HepG2 (cell line): ENCODE data around the gene PRSS48. TPM values are rescaled to one million over a fixed set of nuclear protein-coding genes. Genes with fewer than 3 reads are reported as not detected.

ENCODE experiments used
- ATAC-seq: fragments of 200-7000 bp; cut with Tn5 transposase; 3 replicates; pipeline ENCODE4 v1.9.1; 2020; ENCODE audit warnings: mild to moderate bottlenecking, moderate library complexity
- Bru-seq: library from RNA; stranded (reverse); fragments of 400-500 nt; gene quantifications from one replicate; lab custom pipeline; 2021; lab: Mats Ljungman, UMichigan
- BruChase-seq, 2 experiments: library from RNA; stranded (reverse); fragments of 400-500 nt; gene quantifications; one replicate each; lab custom pipeline; 2021; lab: Mats Ljungman, UMichigan
- BruUV-seq: library from RNA; stranded (reverse); fragments of 400-500 nt; replicated peaks from 2 replicates; lab custom pipeline; 2021; lab: Mats Ljungman, UMichigan
- CTCF ChIA-PET: fragments of 300-600 bp; formaldehyde crosslinking; extraction: SDS; loops from one replicate; lab custom pipeline; 2021; ENCODE audit warnings: low total read pairs, inconsistent platforms, low intra/inter-chr PET ratio; lab: Yijun Ruan, JAX
- POLR2A ChIA-PET: fragments of 350-600 bp; sonication (Branson Sonifier 250); formaldehyde crosslinking; loops from one replicate; lab custom pipeline; 2020; ENCODE audit warnings: antibody characterized with exemption, inconsistent platforms; lab: Yijun Ruan, JAX
- DNase-seq: peaks from one replicate; pipeline ENCODE4 v3.0.0-alpha.2; 2015; ENCODE audit warnings: low spot score
- FAIRE-seq: peaks from 3 replicates; lab custom pipeline; 2011; peaks lifted over from hg19 to GRCh38; lab: Jason Lieb, UNC
- H2AFZ ChIP-seq: one replicate; pipeline ENCODE4 v1.6.1; 2011; ENCODE audit warnings: low read length, inconsistent platforms
- H3K27ac ChIP-seq: fragments of 300-600 bp; 3 replicates; pipeline ENCODE4 v1.8.0; 2011; ENCODE audit warnings: mixed run types, mild to moderate bottlenecking, mixed read lengths, low read length, inconsistent platforms; ENCODE audit not compliant: insufficient read depth; ENCODE audit errors: extremely low read length
- H3K27me3 ChIP-seq, 2 experiments: fragments of 200-600 bp in 1 of 2; 2 replicates in 1 of 2; 3 replicates in 1 of 2; pipeline versions ENCODE4 v1.6.0 to v1.8.0; 2011; ENCODE audit warnings: low read length in 2 of 2, mild to moderate bottlenecking in 2 of 2, moderate library complexity in 2 of 2, inconsistent platforms in 1 of 2; ENCODE audit not compliant: insufficient read depth in 2 of 2, control insufficient read depth in 1 of 2
- H3K36me3 ChIP-seq, 2 experiments: fragments of 200-600 bp in 1 of 2; replicated peaks in 1 of 2; 2 replicates in 1 of 2; 3 replicates in 1 of 2; pipeline versions ENCODE4 v1.5.1 to v1.8.0; 2011; ENCODE audit warnings: low read length in 2 of 2, inconsistent platforms in 1 of 2; ENCODE audit not compliant: insufficient read depth in 2 of 2, control insufficient read depth in 1 of 2
- H3K4me1 ChIP-seq: 2 replicates; pipeline ENCODE4 v1.5.1; 2012; ENCODE audit warnings: low read length, inconsistent platforms; ENCODE audit not compliant: insufficient read depth
- H3K4me2 ChIP-seq: 2 replicates; pipeline ENCODE4 v1.6.0; 2011; ENCODE audit warnings: low read depth, low read length, inconsistent platforms
- H3K4me3 ChIP-seq, 3 experiments: fragments of 200-600 bp in 1 of 3; sonication (generic), shearing (Covaris generic) in 1 of 3; replicated peaks in 1 of 3; 2 replicates each; pipeline ENCODE4 v1.5.1; 2011 to 2016; ENCODE audit warnings: low read length in 3 of 3, inconsistent platforms in 2 of 3, low read depth in 2 of 3, mild to moderate bottlenecking in 2 of 3, control low read depth in 1 of 3, mixed read lengths in 1 of 3; ENCODE audit not compliant: insufficient read depth in 1 of 3
- H3K79me2 ChIP-seq: one replicate; pipeline ENCODE4 v1.6.1; 2011; ENCODE audit warnings: low read length, inconsistent platforms; ENCODE audit not compliant: insufficient read depth
- H3K9ac ChIP-seq: 2 replicates; pipeline ENCODE4 v1.6.0; 2011; ENCODE audit warnings: mild to moderate bottlenecking, low read depth, low read length, inconsistent platforms; ENCODE audit not compliant: insufficient read depth
- H3K9me3 ChIP-seq: 2 replicates; pipeline ENCODE4 v1.5.1; 2012; ENCODE audit warnings: mild to moderate bottlenecking, low read length
- H4K20me1 ChIP-seq: 2 replicates; pipeline ENCODE4 v1.6.0; 2011; ENCODE audit warnings: inconsistent platforms, mild to moderate bottlenecking, low read length, moderate library complexity; ENCODE audit not compliant: insufficient read depth
- ARNT2 ChIP-seq: sonication (generic); formaldehyde crosslinking; IDR thresholded peaks from 2 replicates; pipeline ENCODE4 v1.8.0; 2022; ENCODE audit warnings: mild to moderate bottlenecking, low read depth, missing genetic modification reagents, moderate library complexity
- CERS6 ChIP-seq: sonication (generic); formaldehyde crosslinking; IDR thresholded peaks from 2 replicates; pipeline ENCODE4 v1.5.0; 2020; ENCODE audit warnings: missing genetic modification reagents
- LBX2 ChIP-seq: sonication (generic); formaldehyde crosslinking; IDR thresholded peaks from 2 replicates; pipeline ENCODE4 v1.5.0; 2020; ENCODE audit warnings: missing genetic modification reagents, mild to moderate bottlenecking, borderline replicate concordance
- NFIC ChIP-seq: IDR thresholded peaks from 2 replicates; pipeline ENCODE4 v1.6.1; 2012; ENCODE audit warnings: mild to moderate bottlenecking, low read length, inconsistent platforms
- POLR2A ChIP-seq, 2 experiments: IDR thresholded peaks; 2 replicates each; pipeline ENCODE4 v1.6.1; 2011; ENCODE audit warnings: low read depth in 2 of 2, low read length in 2 of 2, mild to moderate bottlenecking in 1 of 2, moderate library complexity in 1 of 2; ENCODE audit not compliant: insufficient read depth in 1 of 2
- SALL1 ChIP-seq: sonication (generic); formaldehyde crosslinking; IDR thresholded peaks from 2 replicates; pipeline ENCODE4 v1.8.0; 2022; ENCODE audit warnings: mild to moderate bottlenecking, missing genetic modification reagents
- STAG1 ChIP-seq: sonication (generic); formaldehyde crosslinking; IDR thresholded peaks from 2 replicates; pipeline ENCODE4 v1.4.0; 2020; ENCODE audit warnings: missing genetic modification reagents
- XRCC5 ChIP-seq: fragments of 200-400 bp; formaldehyde crosslinking; optimal IDR thresholded peaks from 2 replicates; pipeline ENCODE3; 2017; ENCODE audit warnings: mild to moderate bottlenecking, low read length
- ZBTB10 ChIP-seq: sonication (generic); formaldehyde crosslinking; IDR thresholded peaks from 2 replicates; pipeline ENCODE4 v1.4.0; 2020; ENCODE audit warnings: missing genetic modification reagents, borderline replicate concordance
- ZFP1 ChIP-seq: IDR thresholded peaks from 2 replicates; pipeline ENCODE4 v1.6.1; 2016
- ZNF709 ChIP-seq: sonication (generic); formaldehyde crosslinking; IDR thresholded peaks from 2 replicates; pipeline ENCODE4 v1.5.0; 2020; ENCODE audit warnings: mild to moderate bottlenecking, missing genetic modification reagents
- WGBS: methylation state at CpG from one replicate; pipeline ENCODE4 v1.1.6; 2017; ENCODE audit warnings: low lambda C conversion rate; 5-methylcytosine and 5-hydroxymethylcytosine counted together
- in situ Hi-C: cut with HindIII; loops from 2 replicates; pipeline ENCODE4 v1.10.0; 2017; ENCODE audit warnings: low pct_unique_long_range_greater_than_20kb; ENCODE audit not compliant: extremely low pct_ligation_motif_present
- intact Hi-C: fragments of 100-400 bp; cut with micrococcal nuclease; formaldehyde crosslinking; loops from one replicate; pipeline ENCODE4 v1.10.0; 2022; ENCODE audit not compliant: unreplicated experiment
- long read RNA-seq, 2 experiments: library from RNA in 1 of 2; library from polyadenylated mRNA in 1 of 2; stranded (forward) in 1 of 2; unstranded in 1 of 2; transcript quantifications; one replicate each; pipeline ENCODE4 v2.0.0, GENCODE V29; 2019 to 2022
- polyA minus RNA-seq, 3 experiments: library from RNA; depleted of rRNA, polyadenylated mRNA; stranded (reverse); fragments of >200 nt; gene quantifications; 2 replicates each; pipeline ENCODE4 v1.2.3, GENCODE V29; 2011; ENCODE audit warnings: low replicate concordance in 1 of 3
- polyA plus RNA-seq, 8 experiments: library from polyadenylated mRNA; depleted of rRNA in 3 of 8; stranded (reverse) in 7 of 8; unstranded in 1 of 8; fragments of >200 nt; fragmentation: Illumina TruSeq in 4 of 8; extraction: Trizol in 4 of 8; gene quantifications; 2 replicates each; pipeline versions ENCODE4 v1.2.1 to v1.2.3, GENCODE V29; 2011 to 2016; ENCODE audit warnings: low read depth in 4 of 8, missing spikeins in 1 of 8, mixed read lengths in 1 of 8; ENCODE audit not compliant: insufficient read depth in 1 of 8
- total RNA-seq, 5 experiments: library from RNA; depleted of rRNA; stranded (reverse); fragments of >200 nt; fragmentation: Illumina TruSeq; extraction: Trizol; gene quantifications; 2 replicates each; pipeline ENCODE4 v1.2.3, GENCODE V29; 2016; ENCODE audit warnings: low read depth in 1 of 5
- TF ChIP-seq, protein P1 (sequence below): sonication (generic); formaldehyde crosslinking; IDR thresholded peaks from 2 replicates; pipeline ENCODE4 v1.9.0; 2022; ENCODE audit warnings: missing genetic modification reagents, mild to moderate bottlenecking, borderline replicate concordance

The PRSS48 gene
- total RNA-seq (2016; rRNA removed; fragmentation: Illumina TruSeq; extraction: Trizol) (not detected in 2 replicates), polyA plus RNA-seq (2011; rRNA removed) (not detected in 2 replicates), polyA minus RNA-seq (2011; rRNA and poly(A)+ RNA removed; ENCODE audit: low replicate concordance) (not detected in 2 replicates), Bru-seq, nascent RNA (percentile 12 among the genes with signal in this experiment), BruChase-seq, experiment 1, labeled RNA remaining after a 6-hour chase (not detected), BruChase-seq, experiment 2, labeled RNA remaining after a 2-hour chase (percentile 6 among the genes with signal in this experiment)
- total RNA-seq (2016; cell fraction: cytosol; rRNA removed; fragmentation: Illumina TruSeq; extraction: Trizol; ENCODE audit: low read depth) = not detected in 2 replicates
- not detected in 2 replicates for total RNA-seq (2016; cell fraction: insoluble cytoplasmic fraction; rRNA removed; fragmentation: Illumina TruSeq; extraction: Trizol)
- total RNA-seq (2016; cell fraction: membrane; rRNA removed; fragmentation: Illumina TruSeq; extraction: Trizol) = not detected in 2 replicates
- not detected in 2 replicates for total RNA-seq (2016; cell fraction: nucleus; rRNA removed; fragmentation: Illumina TruSeq; extraction: Trizol)
- polyA plus RNA-seq (2011; cell fraction: cytosol; rRNA removed) = not detected in 2 replicates
- not detected in 2 replicates for polyA plus RNA-seq (2011; cell fraction: nucleus; rRNA removed)
- 0.34 TPM in 1 of 2 replicates, not detected in the other for polyA plus RNA-seq (2012)
- polyA plus RNA-seq (2016; cell fraction: cytosol; fragmentation: Illumina TruSeq; extraction: Trizol; ENCODE audit: low read depth) = not detected in 2 replicates
- not detected in 2 replicates for polyA plus RNA-seq (2016; cell fraction: insoluble cytoplasmic fraction; fragmentation: Illumina TruSeq; extraction: Trizol; ENCODE audit: low read depth)
- polyA plus RNA-seq (2016; cell fraction: membrane; fragmentation: Illumina TruSeq; extraction: Trizol; ENCODE audit: low read depth) = not detected in 2 replicates
- polyA plus RNA-seq (2016; cell fraction: nucleus; fragmentation: Illumina TruSeq; extraction: Trizol; ENCODE audit: insufficient read depth, low read depth) = not detected in 2 replicates
- not detected in 2 replicates for polyA minus RNA-seq (2011; cell fraction: cytosol; rRNA and poly(A)+ RNA removed)
- polyA minus RNA-seq (2011; cell fraction: nucleus; rRNA and poly(A)+ RNA removed) = not detected in 2 replicates
- long read RNA-seq, experiment 1, partial matches to known transcripts = 0 of 1 reads
- long read RNA-seq, experiment 1, other reads (novel, unspliced or antisense) = 1 of 1 reads
- long read RNA-seq, experiment 2 = 0 reads

GRCh38 chr4:151276787-151277562 is at the start of gene PRSS48:
PRSS48 (plus strand) TSS chr4:151277161; CDS start chr4:151277173, 12 bp downstream.
- ATAC-seq = peak; percentile 89
- no peak within 1 kb of the TSS for H3K27ac ChIP-seq
- DNase-seq = peak; percentile 55
- in situ Hi-C loops = no loop called here
- no peaks in the 10 kb centered on the region for H3K9me3 ChIP-seq
- no peak within 1 kb of the TSS for H3K4me2 ChIP-seq
- H3K9ac ChIP-seq = no peak within 1 kb of the TSS
- no TSS peak for BruUV-seq
- ChIA-PET CTCF (interaction anchor here (3.9 kb wide), 1 partner anchor 86 kb away, joined by 25 read pairs; no protein-coding TSS in a partner anchor), POLR2A (interaction anchor here (4.0 kb wide), 1 partner anchor 48 kb away, joined by 23 read pairs; the partner anchor contains the start of gene SH3D19)
- peaks cover 39% of the 10 kb centered on the region for H3K4me1 ChIP-seq
- no peak for FAIRE-seq
- H4K20me1 ChIP-seq = peaks cover 78% of the 10 kb centered on the region
- H3K27me3 ChIP-seq = no peaks in the 10 kb centered on the region
- no peak within 1 kb of the TSS for H3K4me3 ChIP-seq
- intact Hi-C loops = loop anchor here (1.0 to 5.0 kb wide), 2 partner anchors 45 to 85 kb away; no protein-coding TSS in a partner anchor
- peaks cover 91% of the 10 kb centered on the region for H3K79me2 ChIP-seq
- H2AFZ ChIP-seq = no peak within 1 kb of the TSS
- H3K36me3 ChIP-seq = peaks cover 9 to 24% of the 10 kb centered on the region in 2 experiments; a peak in 4 of 5 replicates
- whole genome bisulfite sequencing = 82% methylated on average over 6 of the region's 7 CpGs
- no peak for TF ChIP-seq NFIC
- no peak for TF ChIP-seq CERS6
- TF ChIP-seq XRCC5 = peak; percentile 19
- no peak for TF ChIP-seq ARNT2 (CRISPR knock-in tag)
- no peak for TF ChIP-seq LBX2
- TF ChIP-seq ZNF709 (CRISPR knock-in tag) = no peak
- TF ChIP-seq SALL1 (CRISPR knock-in tag) = peak; percentile 56
- TF ChIP-seq STAG1 (CRISPR knock-in tag) = peak; percentile 85
- TF ChIP-seq ZFP1 (CRISPR knock-in tag) = no peak
- 0 out of 2 replicates have a peak, but pooled peaks have one; percentile 30 for TF ChIP-seq ZBTB10 (CRISPR knock-in tag)
- TF ChIP-seq, protein P1, sequence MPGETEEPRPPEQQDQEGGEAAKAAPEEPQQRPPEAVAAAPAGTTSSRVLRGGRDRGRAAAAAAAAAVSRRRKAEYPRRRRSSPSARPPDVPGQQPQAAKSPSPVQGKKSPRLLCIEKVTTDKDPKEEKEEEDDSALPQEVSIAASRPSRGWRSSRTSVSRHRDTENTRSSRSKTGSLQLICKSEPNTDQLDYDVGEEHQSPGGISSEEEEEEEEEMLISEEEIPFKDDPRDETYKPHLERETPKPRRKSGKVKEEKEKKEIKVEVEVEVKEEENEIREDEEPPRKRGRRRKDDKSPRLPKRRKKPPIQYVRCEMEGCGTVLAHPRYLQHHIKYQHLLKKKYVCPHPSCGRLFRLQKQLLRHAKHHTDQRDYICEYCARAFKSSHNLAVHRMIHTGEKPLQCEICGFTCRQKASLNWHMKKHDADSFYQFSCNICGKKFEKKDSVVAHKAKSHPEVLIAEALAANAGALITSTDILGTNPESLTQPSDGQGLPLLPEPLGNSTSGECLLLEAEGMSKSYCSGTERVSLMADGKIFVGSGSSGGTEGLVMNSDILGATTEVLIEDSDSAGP = peak; percentile 17; the same call in 1 of the 2 replicates
- TF ChIP-seq POLR2A (IDR thresholded peaks at IDR 0.05; ENCODE audit: insufficient read depth in 1 of 2, low read depth in 2 of 2, low read length in 2 of 2) = no peak
